NB4 (cell line): ENCODE results near the gene RUSC1.

Experiments
- MYC ChIP-seq: IDR thresholded peaks from 2 replicates; pipeline ENCODE4 v1.6.1; 2011; ENCODE audit warnings: low read depth, low read length
- POLR2A ChIP-seq: IDR thresholded peaks from 2 replicates; pipeline ENCODE4 v1.6.1; 2011; ENCODE audit warnings: mild to moderate bottlenecking; ENCODE audit not compliant: insufficient read length; ENCODE audit errors: extremely low read depth

DNA sequence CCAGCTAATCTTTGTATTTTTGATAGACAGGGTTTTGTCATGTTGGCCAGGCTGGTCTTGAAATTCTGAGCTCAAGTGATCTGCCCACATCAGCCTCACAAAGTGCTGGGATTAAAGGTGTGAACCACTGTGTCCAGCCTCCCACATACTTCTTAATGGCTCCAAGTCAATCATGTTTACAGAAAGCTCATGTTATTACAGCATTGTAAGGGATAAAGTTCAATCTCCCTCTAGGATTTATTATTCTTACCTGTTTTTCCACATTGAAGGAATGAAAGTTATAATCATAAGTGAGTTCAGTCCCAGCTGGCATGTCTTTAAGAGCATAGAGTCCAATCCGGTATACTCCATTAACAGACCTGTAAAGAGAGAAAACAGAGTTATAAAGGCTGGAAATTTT, 39.4 kb downstream of the RUSC1 start:
- TF ChIP-seq POLR2A (no peak), MYC (no peak)
